HepG2 (cell line): Measurements from ENCODE around the gene RPP25L. TPM values are rescaled to one million over a fixed set of nuclear protein-coding genes. Genes with fewer than 3 reads are reported as not detected.
A peak's percentile ranks its signal among the peaks of the same experiment; 100 is the strongest.

Experiments used
- DNMT1 ChIP-seq: sonication (generic); formaldehyde crosslinking; IDR thresholded peaks from 2 replicates; pipeline ENCODE4 v1.5.1; 2020; ENCODE audit warnings: mild to moderate bottlenecking, missing genetic modification reagents
- HNF4G ChIP-seq, 2 experiments: sonication (generic) in 1 of 2; formaldehyde crosslinking in 1 of 2; IDR thresholded peaks; 2 replicates each; pipeline versions ENCODE4 v1.4.0 to v1.6.1; 2011 to 2020; ENCODE audit warnings: borderline replicate concordance in 2 of 2, low read depth in 2 of 2, mild to moderate bottlenecking in 2 of 2, low read length in 1 of 2, missing genetic modification reagents in 1 of 2, moderate library complexity in 1 of 2
- IRX3 ChIP-seq: sonication (generic); formaldehyde crosslinking; IDR thresholded peaks from 2 replicates; pipeline ENCODE4 v1.8.1; 2023; ENCODE audit warnings: mild to moderate bottlenecking, low read depth, missing genetic modification reagents, borderline replicate concordance
- KIAA2018 ChIP-seq: sonication (generic); formaldehyde crosslinking; IDR thresholded peaks from 2 replicates; pipeline ENCODE4 v1.5.0; 2020; ENCODE audit warnings: mild to moderate bottlenecking, missing genetic modification reagents, borderline replicate concordance
- MTA1 ChIP-seq: sonication (generic); formaldehyde crosslinking; IDR thresholded peaks from 2 replicates; pipeline ENCODE4 v1.4.0; 2020; ENCODE audit warnings: missing genetic modification reagents, mild to moderate bottlenecking, borderline replicate concordance
- NFE2 ChIP-seq: sonication (generic); formaldehyde crosslinking; IDR thresholded peaks from 2 replicates; pipeline ENCODE4 v1.4.0; 2020; ENCODE audit warnings: missing genetic modification reagents
- NFIC ChIP-seq: IDR thresholded peaks from 2 replicates; pipeline ENCODE4 v1.6.1; 2012; ENCODE audit warnings: mild to moderate bottlenecking, low read length, inconsistent platforms
- NR0B2 ChIP-seq: sonication (generic); formaldehyde crosslinking; IDR thresholded peaks from 2 replicates; pipeline ENCODE4 v1.4.0; 2020; ENCODE audit warnings: mild to moderate bottlenecking, missing genetic modification reagents
- SP4 ChIP-seq: sonication (generic); formaldehyde crosslinking; IDR thresholded peaks from 2 replicates; pipeline ENCODE4 v1.8.1; 2023; ENCODE audit warnings: mild to moderate bottlenecking, missing genetic modification reagents
- UBTF ChIP-seq: sonication (generic); formaldehyde crosslinking; IDR thresholded peaks from 2 replicates; pipeline ENCODE4 v1.4.0; 2020; ENCODE audit warnings: mild to moderate bottlenecking, missing genetic modification reagents
- ZBTB37 ChIP-seq: sonication (generic); formaldehyde crosslinking; IDR thresholded peaks from 2 replicates; pipeline ENCODE4 v1.4.0; 2020; ENCODE audit warnings: mild to moderate bottlenecking, missing genetic modification reagents
- ZNF234 ChIP-seq: sonication (generic); formaldehyde crosslinking; conservative IDR thresholded peaks from 2 replicates; pipeline ENCODE4 v1.5.1; 2020; ENCODE audit warnings: mild to moderate bottlenecking, missing genetic modification reagents
- ZNF264 ChIP-seq: sonication (generic); formaldehyde crosslinking; IDR thresholded peaks from 2 replicates; pipeline ENCODE4 v1.4.0; 2020; ENCODE audit warnings: missing genetic modification reagents
- ZNF335 ChIP-seq: sonication (generic); formaldehyde crosslinking; IDR thresholded peaks from 2 replicates; pipeline ENCODE4 v1.4.0; 2020; ENCODE audit warnings: missing genetic modification reagents
- ZNF605 ChIP-seq: sonication (generic); formaldehyde crosslinking; IDR thresholded peaks from 2 replicates; pipeline ENCODE4 v1.8.0; 2022; ENCODE audit warnings: mild to moderate bottlenecking, missing genetic modification reagents
- ZNF878 ChIP-seq: sonication (generic); formaldehyde crosslinking; IDR thresholded peaks from 2 replicates; pipeline ENCODE4 v1.8.1; 2023; ENCODE audit warnings: mild to moderate bottlenecking, missing genetic modification reagents, moderate library complexity
- polyA plus RNA-seq, 8 experiments: library from polyadenylated mRNA; depleted of rRNA in 3 of 8; stranded (reverse) in 7 of 8; unstranded in 1 of 8; fragments of >200 nt; fragmentation: Illumina TruSeq in 4 of 8; extraction: Trizol in 4 of 8; gene quantifications; 2 replicates each; pipeline versions ENCODE4 v1.2.1 to v1.2.3, GENCODE V29; 2011 to 2016; ENCODE audit warnings: low read depth in 4 of 8, missing spikeins in 1 of 8, mixed read lengths in 1 of 8; ENCODE audit not compliant: insufficient read depth in 1 of 8
- total RNA-seq, 5 experiments: library from RNA; depleted of rRNA; stranded (reverse); fragments of >200 nt; fragmentation: Illumina TruSeq; extraction: Trizol; gene quantifications; 2 replicates each; pipeline ENCODE4 v1.2.3, GENCODE V29; 2016; ENCODE audit warnings: low read depth in 1 of 5

RPP25L gene
- total and polyA plus RNA-seq, 2 of the 13 experiments (the other 11 are each of a cell fraction or from before 2014, with no cell fraction given), result 24.5 to 27.3 TPM

- TF ChIP-seq UBTF (CRISPR knock-in tag) (peak; percentile 44; the same call in 1 of the 2 replicates), KIAA2018 (CRISPR knock-in tag) (no peak), ZNF878 (CRISPR knock-in tag) (no peak), MTA1 (CRISPR knock-in tag) (peak; percentile 73; the same call in 1 of the 2 replicates), ZNF234 (CRISPR knock-in tag) (no peak), ZNF264 (CRISPR knock-in tag) (no peak), NR0B2 (CRISPR knock-in tag) (no peak), ZNF605 (CRISPR knock-in tag) (peak; percentile 70), IRX3 (no peak), ZBTB37 (CRISPR knock-in tag) (no peak), HNF4G (IDR thresholded peaks at IDR 0.05; ENCODE audit: borderline replicate concordance, low read depth, low read length) (peak; percentile 83), HNF4G (CRISPR knock-in tag; IDR thresholded peaks at IDR 0.05; ENCODE audit: borderline replicate concordance, low read depth) (peak; percentile 84; the same call in 1 of the 2 replicates), ZNF335 (CRISPR knock-in tag) (no peak), DNMT1 (CRISPR knock-in tag) (no peak), SP4 (0 out of 2 replicates have a peak, but pooled peaks have one; percentile 31), NFIC (no peak), NFE2 (CRISPR knock-in tag) (no peak)
Measured at GRCh38 chr9:34651876-34652601, 40.1 kb upstream of the RPP25L start, which contains the start of gene IL11RA (continued).
